B cell (primary cell): Measurements from ENCODE around the gene GLCE. TPM values are rescaled to one million over a fixed set of nuclear protein-coding genes. Genes with fewer than 3 reads are reported as not detected.

Source experiments
- ATAC-seq: fragments of 200-7000 bp; cut with Tn5 transposase; one replicate; pipeline ENCODE4 v1.10.0; 2021; ENCODE audit warnings: low read depth, mild to moderate bottlenecking, moderate number of reproducible peaks, moderate library complexity
- CTCF ChIA-PET: fragments of 350-600 bp; sonication (Branson Sonifier 250); formaldehyde crosslinking; loops from one replicate; lab custom pipeline; 2021; ENCODE audit warnings: antibody characterized with exemption, inconsistent platforms; lab: Charles Lee
- POLR2A ChIA-PET: fragments of 350-600 bp; sonication (Branson Sonifier 250); formaldehyde crosslinking; loops from one replicate; lab custom pipeline; 2021; ENCODE audit warnings: antibody characterized with exemption; lab: Charles Lee
- DNase-seq: peaks from one replicate; pipeline ENCODE4 v3.0.0; 2013
- H2AFZ ChIP-seq: 2 replicates; pipeline ENCODE4 v1.6.1; 2012; ENCODE audit warnings: mild to moderate bottlenecking, low read depth, low read length; ENCODE audit not compliant: insufficient read depth, poor library complexity, severe bottlenecking
- H3K27ac ChIP-seq, 2 donors: 1 replicate in 1 of 2; 2 replicates in 1 of 2; pipeline ENCODE4 v1.5.1; 2012 to 2013; ENCODE audit warnings: low read length in 2 of 2, mild to moderate bottlenecking in 2 of 2, moderate library complexity in 1 of 2
- H3K27me3 ChIP-seq, 4 experiments: fragments of 200-600 bp in 1 of 4; sonication (generic) in 1 of 4; replicated peaks in 1 of 4; 1 replicate in 2 of 4; 2 replicates in 2 of 4; pipeline versions ENCODE4 v1.6.1 to v1.7.0; 2013 to 2016; ENCODE audit warnings: low read length in 3 of 4, mild to moderate bottlenecking in 2 of 4, mixed read lengths in 1 of 4, moderate library complexity in 1 of 4; ENCODE audit not compliant: insufficient read depth in 4 of 4, control insufficient read depth in 3 of 4; ENCODE audit errors: control extremely low read depth in 1 of 4
- H3K36me3 ChIP-seq, 2 experiments: replicated peaks in 1 of 2; 1 replicate in 1 of 2; 2 replicates in 1 of 2; pipeline versions ENCODE4 v1.6.1 to v1.7.1; 2013; ENCODE audit warnings: low read length in 1 of 2; ENCODE audit not compliant: insufficient read depth in 2 of 2, control insufficient read depth in 1 of 2; ENCODE audit errors: control extremely low read depth in 1 of 2, extremely low read depth in 1 of 2
- H3K4me1 ChIP-seq, 2 donors: fragments of 200-600 bp in 1 of 2; sonication (generic) in 1 of 2; 1 replicate in 1 of 2; 2 replicates in 1 of 2; pipeline versions ENCODE4 v1.5.1 to v1.6.1; 2013 to 2017; ENCODE audit warnings: low read length in 2 of 2; ENCODE audit not compliant: control insufficient read depth in 2 of 2, insufficient read depth in 2 of 2
- H3K4me2 ChIP-seq: replicated peaks from 2 replicates; pipeline ENCODE3; 2012; ENCODE audit warnings: mild to moderate bottlenecking, low read depth, low read length; ENCODE audit not compliant: poor library complexity, severe bottlenecking
- H3K4me3 ChIP-seq, 5 experiments: fragments of 200-600 bp in 1 of 5; sonication (generic) in 1 of 5; 1 replicate in 3 of 5; 2 replicates in 2 of 5; pipeline versions ENCODE4 v1.5.1 to v1.7.0; 2011 to 2016; ENCODE audit warnings: low read length in 4 of 5, mild to moderate bottlenecking in 4 of 5, low read depth in 2 of 5, control low read depth in 1 of 5, moderate library complexity in 1 of 5; ENCODE audit not compliant: insufficient read depth in 1 of 5; ENCODE audit errors: control extremely low read depth in 1 of 5, extremely low read depth in 1 of 5
- H3K79me2 ChIP-seq: fragments of 200-600 bp; sonication (generic); one replicate; pipeline ENCODE4 v1.6.0; 2016; ENCODE audit warnings: low read length; ENCODE audit not compliant: control insufficient read depth, insufficient read depth
- H3K9ac ChIP-seq: fragments of 200-600 bp; sonication (generic); 2 replicates; pipeline ENCODE4 v1.6.1; 2017; ENCODE audit warnings: mild to moderate bottlenecking, low read length, moderate library complexity
- H3K9me3 ChIP-seq, 3 donors: one replicate each; pipeline versions ENCODE4 v1.6.1 to v1.7.1; 2013; ENCODE audit warnings: low read length in 2 of 3; ENCODE audit not compliant: control insufficient read depth in 2 of 3, insufficient read depth in 1 of 3; ENCODE audit errors: control extremely low read depth in 1 of 3
- H4K20me1 ChIP-seq: 2 replicates; pipeline ENCODE4 v1.6.0; 2012; ENCODE audit warnings: mild to moderate bottlenecking, low read length; ENCODE audit not compliant: insufficient read depth, control insufficient read depth, poor library complexity, severe bottlenecking
- H3K27ac Mint-ChIP-seq: one replicate; pipeline ENCODE4 v1.8.0; 2021; ENCODE audit warnings: mixed read lengths
- H3K27me3 Mint-ChIP-seq: one replicate; pipeline ENCODE4 v1.8.0; 2021; ENCODE audit warnings: mixed read lengths
- H3K4me1 Mint-ChIP-seq: one replicate; pipeline ENCODE4 v1.8.0; 2021; ENCODE audit warnings: mixed read lengths
- H3K4me3 Mint-ChIP-seq: one replicate; pipeline ENCODE4 v1.8.0; 2021; ENCODE audit warnings: mixed read lengths
- H3K9me3 Mint-ChIP-seq: one replicate; pipeline ENCODE4 v1.8.0; 2022; ENCODE audit warnings: mixed read lengths; ENCODE audit not compliant: insufficient read depth
- EZH2 ChIP-seq: IDR thresholded peaks from 2 replicates; pipeline ENCODE4 v1.6.1; 2012; ENCODE audit warnings: borderline replicate concordance, low read depth, mild to moderate bottlenecking, moderate library complexity, low read length; ENCODE audit not compliant: insufficient read depth, poor library complexity, severe bottlenecking
- WGBS: methylation state at CpG from one replicate; pipeline ENCODE4 v1.1.5; 2013; ENCODE audit warnings: missing lambda C conversion rate; ENCODE audit not compliant: insufficient coverage; 5-methylcytosine and 5-hydroxymethylcytosine counted together
- intact Hi-C: fragments of 100-400 bp; cut with micrococcal nuclease; formaldehyde crosslinking; loops from one replicate; pipeline ENCODE4 v1.10.0; 2022
- polyA plus RNA-seq: library from polyadenylated mRNA; depleted of rRNA; stranded (reverse); fragments of >200 nt; gene quantifications from 2 replicates; pipeline ENCODE4 v1.2.3, GENCODE V29; 2012
- total RNA-seq, 2 donors: library from RNA; stranded (reverse); fragments of 120-200 nt in 1 of 2; gene quantifications; 1 replicate in 1 of 2; 2 replicates in 1 of 2; pipeline versions ENCODE4 v1.2.3 to v1.2.4, GENCODE V29; 2013 to 2022
- TF ChIP-seq, protein P1 (sequence below): fragments of 200-600 bp; IDR thresholded peaks from one replicate; pipeline ENCODE4 v1.8.0; 2022; ENCODE audit warnings: antibody characterized with exemption, mild to moderate bottlenecking

The GLCE gene
- total and polyA plus RNA-seq, 2 donors (not counting 1 experiment from before 2014, with no cell fraction given): 3.0 to 5.3 TPM

DNA sequence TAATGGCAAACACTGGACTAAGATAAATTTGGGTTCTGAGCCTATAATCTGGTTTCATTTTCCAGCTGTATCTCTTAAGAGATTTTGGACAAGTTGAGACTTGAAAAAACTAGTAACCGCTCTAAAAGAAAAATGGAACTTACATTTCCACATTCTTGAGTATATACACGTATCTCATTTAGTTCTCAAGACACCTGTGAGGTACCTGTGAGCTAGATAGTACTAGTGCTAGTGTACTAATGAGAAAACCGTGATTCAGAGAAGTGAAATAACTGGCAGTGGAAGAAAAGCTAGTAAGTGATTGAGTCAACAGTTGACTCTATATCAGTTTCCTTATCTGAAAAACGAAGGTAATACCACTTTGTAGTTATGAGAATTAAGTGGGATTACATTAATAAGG, 76.1 kb downstream of the GLCE start:
- H3K4me3 ChIP-seq: no peak overlapping the region
- H3K4me1 ChIP-seq: no peaks in the 10 kb centered on the region
- no peak overlapping the region for H3K9ac ChIP-seq
- POLR2A ChIA-PET: no interaction called here
- no peaks in the 10 kb centered on the region for H3K4me1 Mint-ChIP-seq
- H3K79me2 ChIP-seq: no peaks in the 10 kb centered on the region
- H3K4me3 Mint-ChIP-seq: no peak overlapping the region
- H2AFZ ChIP-seq: no peak overlapping the region
- H3K36me3 ChIP-seq: no peaks in the 10 kb centered on the region
- no peaks in the 10 kb centered on the region for H3K27me3 ChIP-seq
- intact Hi-C loops: no loop called here
- H3K9me3 Mint-ChIP-seq: peaks cover 1% of the 10 kb centered on the region
- H3K27ac ChIP-seq: no peak overlapping the region
- DNase-seq (no peak), ATAC-seq (no peak)
- WGBS: no CpG with 5 or more reads among the region's 4 CpGs
- H3K9me3 ChIP-seq: peaks cover 0 to 3% (median 0%) of the 10 kb centered on the region in 3 donors
- no peak overlapping the region for H3K27ac Mint-ChIP-seq
- no peak overlapping the region for H3K4me2 ChIP-seq
- TF ChIP-seq EZH2: no peak
- TF ChIP-seq, protein P1, sequence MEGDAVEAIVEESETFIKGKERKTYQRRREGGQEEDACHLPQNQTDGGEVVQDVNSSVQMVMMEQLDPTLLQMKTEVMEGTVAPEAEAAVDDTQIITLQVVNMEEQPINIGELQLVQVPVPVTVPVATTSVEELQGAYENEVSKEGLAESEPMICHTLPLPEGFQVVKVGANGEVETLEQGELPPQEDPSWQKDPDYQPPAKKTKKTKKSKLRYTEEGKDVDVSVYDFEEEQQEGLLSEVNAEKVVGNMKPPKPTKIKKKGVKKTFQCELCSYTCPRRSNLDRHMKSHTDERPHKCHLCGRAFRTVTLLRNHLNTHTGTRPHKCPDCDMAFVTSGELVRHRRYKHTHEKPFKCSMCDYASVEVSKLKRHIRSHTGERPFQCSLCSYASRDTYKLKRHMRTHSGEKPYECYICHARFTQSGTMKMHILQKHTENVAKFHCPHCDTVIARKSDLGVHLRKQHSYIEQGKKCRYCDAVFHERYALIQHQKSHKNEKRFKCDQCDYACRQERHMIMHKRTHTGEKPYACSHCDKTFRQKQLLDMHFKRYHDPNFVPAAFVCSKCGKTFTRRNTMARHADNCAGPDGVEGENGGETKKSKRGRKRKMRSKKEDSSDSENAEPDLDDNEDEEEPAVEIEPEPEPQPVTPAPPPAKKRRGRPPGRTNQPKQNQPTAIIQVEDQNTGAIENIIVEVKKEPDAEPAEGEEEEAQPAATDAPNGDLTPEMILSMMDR: no peak
- CTCF ChIA-PET: no interaction called here
- H3K27me3 Mint-ChIP-seq: no peaks in the 10 kb centered on the region
- no peaks in the 10 kb centered on the region for H4K20me1 ChIP-seq

DNA sequence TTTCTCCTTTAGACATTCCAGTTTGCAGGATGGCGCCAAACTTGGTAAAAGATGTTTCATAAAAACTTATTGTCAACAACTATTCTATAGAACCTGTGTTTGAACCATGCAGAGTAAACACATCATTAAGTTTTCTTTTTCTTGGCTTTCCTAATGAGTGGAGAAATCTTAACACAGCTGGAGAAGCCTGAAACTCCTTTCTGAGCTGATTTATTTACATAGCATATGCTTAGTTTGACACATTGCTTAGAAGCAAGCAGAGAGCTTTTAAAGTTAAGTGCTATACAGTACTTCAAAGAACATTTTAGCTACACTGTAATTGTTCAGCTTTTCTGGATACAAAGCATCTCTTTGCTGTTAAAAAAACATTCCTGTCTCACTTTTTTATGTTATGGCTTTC, 77.3 kb downstream of the GLCE start:
- no peaks in the 10 kb centered on the region for H3K4me1 Mint-ChIP-seq
- no peak for TF ChIP-seq EZH2
- TF ChIP-seq, protein P1: no peak
- POLR2A ChIA-PET: no interaction called here

More for the DNA sequence above, 77.3 kb downstream of the GLCE start:
- Mint-ChIP-seq H3K9me3 (peaks cover 1% of the 10 kb centered on the region), H3K27me3 (no peaks in the 10 kb centered on the region), H3K27ac (no peak overlapping the region), H3K4me3 (no peak overlapping the region)
- WGBS: no CpG with 5 or more reads among the region's 1 CpG
- no peak for DNase-seq
- Histone ChIP-seq H3K4me3 (no peak overlapping the region), H3K36me3 (no peaks in the 10 kb centered on the region), H3K27me3 (no peaks in the 10 kb centered on the region), H3K9me3 (peaks cover 0 to 3% (median 0%) of the 10 kb centered on the region in 3 donors), H3K4me1 (no peaks in the 10 kb centered on the region), H3K27ac (no peak overlapping the region), H3K4me2 (no peak overlapping the region), H3K9ac (no peak overlapping the region), H2AFZ (no peak overlapping the region), H3K79me2 (no peaks in the 10 kb centered on the region), H4K20me1 (no peaks in the 10 kb centered on the region)
- intact Hi-C loops: no loop called here
- ATAC-seq: no peak
- CTCF ChIA-PET: no interaction called here
